CD4-positive, alpha-beta T cell treated with Interleukin-17A for 4 hours (primary cell): Measurements from ENCODE around the gene PADI2.

Source experiments
- DNase-seq: peaks from one replicate; pipeline ENCODE4 v3.0.0-alpha.2; 2020; ENCODE audit warnings: mixed read lengths

Gene PADI2

GRCh38 chr1:17053685-17054410 lies 65.4 kb downstream of the PADI2 start, which contains the start of gene SDHB:
SDHB (minus strand) TSS chr1:17054032; CDS start chr1:17054019, 13 bp downstream.
- peak; percentile 98 for DNase-seq

DNA sequence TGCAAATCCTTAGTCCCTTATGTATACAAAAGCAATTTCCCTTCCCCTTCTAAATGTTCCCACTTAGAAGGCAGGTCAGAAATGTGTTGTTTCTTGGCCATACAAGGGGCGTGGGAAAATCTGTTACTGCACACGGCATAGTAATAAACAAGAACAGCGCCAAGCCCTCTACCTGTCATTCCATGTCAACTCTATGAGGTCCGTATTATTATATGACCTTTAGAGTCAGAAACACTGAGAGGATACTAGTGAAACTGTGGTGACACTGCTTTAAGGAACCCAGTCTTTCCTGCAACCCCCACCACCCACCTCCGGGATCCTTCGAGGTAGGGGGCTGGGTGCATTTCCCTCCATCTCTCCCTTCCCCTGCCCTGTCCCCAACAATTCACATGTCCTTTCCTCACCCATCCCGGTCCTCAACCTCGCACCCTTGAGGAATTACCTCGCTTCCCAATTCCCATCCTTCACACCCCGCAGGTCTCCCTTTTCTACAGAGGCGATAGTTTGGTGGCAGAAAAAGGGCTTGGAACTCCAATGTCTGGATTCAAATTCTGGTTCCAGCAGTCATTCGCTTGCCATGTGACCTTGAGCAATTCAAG lies 66.1 kb downstream of the PADI2 start:
- no peak for DNase-seq

- no peak for DNase-seq
These were observed 66.6 kb downstream of the PADI2 start for GRCh38 chr1:17052641-17053040.

DNA sequence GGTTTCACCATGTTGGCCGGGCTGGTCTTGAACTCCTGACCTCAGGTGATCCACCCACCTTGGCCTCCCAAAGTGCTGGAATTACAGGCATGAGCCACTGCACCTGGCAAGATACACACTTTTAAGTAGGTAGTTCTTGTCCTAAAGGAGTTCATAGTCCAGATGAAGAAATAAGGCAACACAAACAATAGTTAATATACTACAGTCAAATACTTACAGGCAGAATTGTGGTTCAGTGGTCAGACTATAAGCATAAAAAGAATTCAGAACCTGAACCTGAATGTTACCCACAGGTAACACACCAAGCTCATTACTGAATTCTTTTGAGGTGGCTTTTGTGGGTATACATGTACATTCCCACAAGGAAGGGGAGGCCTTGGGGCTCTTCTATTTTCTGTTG lies 67.2 kb downstream of the PADI2 start:
- no peak for DNase-seq

DNA sequence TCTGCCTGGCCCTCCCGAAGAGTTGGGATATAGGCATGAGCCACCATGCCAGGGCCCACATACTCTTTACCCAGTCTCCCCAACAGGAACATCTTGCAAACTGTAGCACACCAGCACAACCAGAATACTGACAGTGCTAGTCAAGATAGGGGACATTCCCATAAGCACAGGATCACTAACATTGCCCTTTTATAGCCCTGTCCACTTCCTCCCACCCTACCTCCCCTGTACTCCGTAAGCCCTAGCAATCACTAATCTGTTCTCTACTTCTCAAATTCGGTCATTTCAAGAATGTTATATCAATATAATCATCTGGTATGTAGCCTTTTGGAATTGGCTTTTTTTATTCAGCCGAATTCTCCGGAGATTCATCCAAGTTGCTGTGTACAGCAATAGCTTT lies 71.3 kb downstream of the PADI2 start:
- DNase-seq: no peak

DNA sequence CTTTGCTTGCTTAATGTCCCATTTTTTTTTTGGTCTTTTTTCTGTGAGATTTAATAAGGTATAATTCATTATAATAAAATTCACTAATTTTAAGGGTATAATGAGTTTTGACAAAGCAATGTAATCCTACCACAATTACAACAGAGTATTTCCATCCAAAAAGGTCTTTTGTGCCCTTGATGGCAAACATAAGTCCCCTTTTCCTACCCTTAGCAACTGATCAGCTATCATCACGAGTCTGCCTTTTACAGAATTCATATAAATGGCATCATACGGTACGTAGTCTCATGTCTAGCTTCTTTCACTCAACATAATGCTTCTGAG lies 73.0 kb downstream of the PADI2 start:
- DNase-seq: no peak

DNA sequence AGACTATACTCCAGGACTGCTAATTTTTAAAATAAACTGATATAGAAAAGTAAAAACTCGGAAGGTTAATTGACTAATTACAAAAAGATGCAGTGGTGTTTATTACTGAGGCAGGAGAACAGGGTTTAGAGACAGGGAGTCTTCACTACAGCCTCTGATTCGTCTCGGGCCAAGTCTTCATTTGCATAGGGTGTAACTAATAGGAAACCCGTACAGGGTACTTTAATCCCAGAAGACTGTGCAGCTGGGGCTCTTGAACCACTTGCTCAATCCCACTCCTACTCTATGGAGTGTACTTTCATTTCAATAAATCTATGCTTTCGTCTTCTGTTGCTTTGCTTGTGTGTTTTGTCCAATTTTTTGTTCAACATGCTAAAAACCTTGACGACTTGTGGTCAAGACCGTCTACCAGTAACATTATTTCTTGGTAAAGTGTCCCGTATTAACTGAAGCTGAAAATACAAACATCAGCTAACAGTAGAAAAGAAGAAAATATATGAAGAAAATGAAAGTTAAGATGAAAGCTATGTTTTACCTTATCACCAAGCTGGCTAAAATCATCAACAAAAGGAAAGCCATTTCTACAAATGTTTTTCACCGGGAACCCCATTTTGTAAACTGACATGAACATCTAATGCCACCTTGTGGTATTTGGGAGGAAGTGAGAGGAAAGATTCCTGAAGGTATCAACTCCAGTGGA lies 73.5 kb downstream of the PADI2 start:
- DNase-seq: no peak

DNA sequence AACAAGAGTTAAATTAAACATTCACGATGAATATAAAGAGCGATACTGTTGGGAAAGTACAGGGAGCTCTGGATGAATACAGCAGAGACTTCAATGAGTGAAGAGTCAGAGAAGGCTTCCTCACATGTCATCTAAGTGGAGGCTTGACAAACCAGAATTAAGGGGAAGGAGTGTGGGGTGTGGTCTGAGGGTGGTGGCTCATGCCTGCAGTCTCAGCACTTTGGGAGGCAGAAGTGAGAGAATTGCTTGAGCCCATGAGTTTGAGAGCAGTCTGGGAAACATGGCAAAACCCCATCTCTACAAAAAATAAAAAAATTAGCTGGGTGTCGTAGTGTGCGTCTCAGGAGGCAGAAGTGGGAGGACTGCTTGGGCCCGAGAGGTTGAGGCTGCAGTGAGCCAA lies 74.1 kb downstream of the PADI2 start:
- DNase-seq: no peak

DNA sequence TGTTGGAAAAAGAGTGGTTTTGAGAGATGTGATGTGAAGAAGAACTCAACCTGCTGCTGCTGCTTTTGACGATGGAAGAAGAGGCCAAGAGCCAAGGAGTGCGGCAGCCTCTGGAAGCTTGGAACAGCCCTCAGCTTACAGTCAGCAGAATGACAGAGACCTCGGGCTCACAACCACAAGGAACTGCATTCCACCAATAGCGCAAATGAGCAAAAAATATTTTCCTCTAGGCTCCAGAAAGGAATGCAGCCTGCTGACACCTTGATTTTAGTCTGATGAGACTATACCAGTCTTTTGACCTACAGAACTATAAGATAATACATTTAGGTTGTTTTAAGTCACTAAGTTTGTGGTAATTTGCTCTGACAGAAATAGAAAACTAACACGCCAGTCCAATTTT lies 75.6 kb downstream of the PADI2 start:
- DNase-seq: no peak

GRCh38 chr1:17040135-17040534 lies 79.1 kb downstream of the PADI2 start:
- DNase-seq: no peak

- no peak for DNase-seq
These were observed 79.7 kb downstream of the PADI2 start for GRCh38 chr1:17039522-17039921.

- DNase-seq: no peak
These were observed 85.8 kb downstream of the PADI2 start for GRCh38 chr1:17033481-17033880.

- no peak for DNase-seq
These were observed 86.5 kb downstream of the PADI2 start for GRCh38 chr1:17032741-17033140.

- DNase-seq: no peak
These were observed 87.8 kb downstream of the PADI2 start for GRCh38 chr1:17031436-17031835.

DNA sequence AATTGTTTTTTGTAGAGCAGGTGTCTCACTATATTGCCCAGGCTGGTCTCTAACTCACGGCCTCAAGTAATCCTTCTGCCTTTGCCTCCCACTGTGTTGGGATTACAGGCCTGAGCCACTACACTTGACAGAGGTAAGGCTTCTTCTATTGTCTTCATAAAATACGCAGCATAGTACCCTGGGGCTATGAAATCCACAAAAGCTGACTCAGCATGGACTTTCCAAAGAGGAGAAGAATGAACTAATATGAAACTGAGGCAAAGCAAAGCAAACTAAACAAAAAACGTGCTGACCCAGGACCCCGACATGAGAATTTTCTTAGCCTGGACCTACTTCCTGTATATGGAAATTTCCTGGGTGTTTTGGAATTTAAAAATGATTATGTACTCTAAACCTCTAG lies 89.0 kb downstream of the PADI2 start:
- DNase-seq: no peak

DNA sequence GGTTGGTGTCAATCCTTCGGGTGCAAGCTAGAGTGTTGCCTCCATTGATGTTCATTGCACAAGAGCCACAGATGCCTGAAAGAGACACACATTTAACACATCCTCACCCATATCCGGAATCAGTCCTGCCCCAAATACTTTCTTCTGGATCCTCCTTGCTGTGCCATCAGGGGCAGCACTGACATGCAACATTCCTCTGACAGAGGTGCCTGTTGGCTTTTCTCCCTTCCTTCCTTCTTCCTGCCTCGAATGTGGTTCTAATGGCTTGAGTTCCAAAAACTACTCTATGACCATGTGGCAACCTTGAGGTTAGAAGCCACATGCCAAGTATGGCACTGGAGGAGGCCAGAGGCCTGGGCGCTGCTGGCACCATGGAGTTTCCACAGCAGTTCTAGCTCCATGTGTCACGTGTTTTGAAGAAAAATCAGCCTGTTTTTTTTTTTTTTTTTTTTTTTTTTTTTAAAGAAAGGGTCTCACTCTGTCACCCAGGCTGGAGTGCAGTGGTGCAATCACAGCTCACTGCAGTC lies 90.5 kb downstream of the PADI2 start:
- DNase-seq: no peak

DNA sequence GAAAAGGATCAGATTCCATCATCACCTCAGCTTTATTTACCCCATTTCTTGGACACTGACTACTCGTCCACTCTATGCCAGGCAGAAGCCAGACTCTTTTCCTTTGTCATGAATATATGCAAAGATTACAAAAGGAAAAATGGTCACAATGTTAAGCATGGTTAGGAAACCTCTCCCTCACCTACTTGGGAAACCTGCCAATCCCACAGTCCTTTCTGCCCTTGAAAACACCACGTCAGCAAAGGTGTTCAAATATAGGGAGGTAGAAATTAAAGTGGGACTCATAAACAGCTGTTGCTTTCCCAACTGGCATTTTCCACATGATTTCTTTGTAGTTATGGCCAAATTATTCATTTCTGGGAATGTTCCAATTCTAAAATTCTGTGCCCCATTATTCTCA lies 91.4 kb downstream of the PADI2 start:
- no peak for DNase-seq

- no peak for DNase-seq
These were observed 91.8 kb downstream of the PADI2 start for GRCh38 chr1:17027403-17027802.

- no peak for DNase-seq
These were observed 94.5 kb downstream of the PADI2 start for GRCh38 chr1:17024721-17025120.

GRCh38 chr1:17023573-17023972 lies 95.7 kb downstream of the PADI2 start:
- no peak for DNase-seq

- no peak for DNase-seq
These were observed 96.1 kb downstream of the PADI2 start for GRCh38 chr1:17023102-17023501.

- no peak for DNase-seq
These were observed 97.4 kb downstream of the PADI2 start for GRCh38 chr1:17021896-17022295.

GRCh38 chr1:17020502-17020901 lies 98.7 kb downstream of the PADI2 start:
- DNase-seq: no peak

GRCh38 chr1:17018849-17019248 lies 100.4 kb downstream of the PADI2 start:
- no peak for DNase-seq
